Measurements from ENCODE around the gene STKLD1.

DNA sequence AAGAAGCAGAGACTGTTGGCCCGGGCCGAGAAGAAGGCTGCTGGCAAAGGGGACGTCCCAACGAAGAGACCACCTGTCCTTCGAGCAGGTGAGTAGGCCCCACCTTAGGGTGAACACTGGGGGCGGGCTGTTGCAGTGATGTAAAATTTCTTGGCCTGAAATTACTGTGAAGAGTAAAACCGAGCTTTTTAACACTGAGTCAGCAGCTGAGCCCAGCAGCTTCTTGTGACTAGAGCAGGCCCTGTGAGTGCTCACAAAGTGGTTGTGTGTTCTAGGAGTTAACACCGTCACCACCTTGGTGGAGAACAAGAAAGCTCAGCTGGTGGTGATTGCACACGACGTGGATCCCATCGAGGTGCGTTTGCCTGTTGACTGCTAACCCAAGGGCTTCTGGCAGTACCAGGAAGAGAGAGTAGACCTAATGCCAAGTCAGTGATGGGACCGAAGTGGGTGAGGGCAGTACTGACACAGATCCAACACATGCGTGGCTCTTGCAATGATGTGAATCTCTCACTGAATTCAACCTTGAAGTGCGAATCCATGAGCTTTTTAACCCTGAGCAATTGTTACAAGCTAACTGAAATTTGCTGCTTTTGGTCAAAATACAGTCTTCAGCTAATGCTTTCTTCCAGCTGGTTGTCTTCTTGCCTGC lies 26.1 kb upstream of the STKLD1 start:
- TF ChIP-seq, protein P1, sequence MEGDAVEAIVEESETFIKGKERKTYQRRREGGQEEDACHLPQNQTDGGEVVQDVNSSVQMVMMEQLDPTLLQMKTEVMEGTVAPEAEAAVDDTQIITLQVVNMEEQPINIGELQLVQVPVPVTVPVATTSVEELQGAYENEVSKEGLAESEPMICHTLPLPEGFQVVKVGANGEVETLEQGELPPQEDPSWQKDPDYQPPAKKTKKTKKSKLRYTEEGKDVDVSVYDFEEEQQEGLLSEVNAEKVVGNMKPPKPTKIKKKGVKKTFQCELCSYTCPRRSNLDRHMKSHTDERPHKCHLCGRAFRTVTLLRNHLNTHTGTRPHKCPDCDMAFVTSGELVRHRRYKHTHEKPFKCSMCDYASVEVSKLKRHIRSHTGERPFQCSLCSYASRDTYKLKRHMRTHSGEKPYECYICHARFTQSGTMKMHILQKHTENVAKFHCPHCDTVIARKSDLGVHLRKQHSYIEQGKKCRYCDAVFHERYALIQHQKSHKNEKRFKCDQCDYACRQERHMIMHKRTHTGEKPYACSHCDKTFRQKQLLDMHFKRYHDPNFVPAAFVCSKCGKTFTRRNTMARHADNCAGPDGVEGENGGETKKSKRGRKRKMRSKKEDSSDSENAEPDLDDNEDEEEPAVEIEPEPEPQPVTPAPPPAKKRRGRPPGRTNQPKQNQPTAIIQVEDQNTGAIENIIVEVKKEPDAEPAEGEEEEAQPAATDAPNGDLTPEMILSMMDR (IDR thresholded peaks at IDR 0.05) = no peak
- TF ChIP-seq POLR2AphosphoS5 (IDR thresholded peaks at IDR 0.05) = no peak
